DOHH2 (cell line): ENCODE measurements around the gene CRYBG1.

Experiments
- H3F3A ChIP-seq: fragments of 200-600 bp; sonication (generic), shearing (Covaris generic); 2 replicates; pipeline ENCODE4 v1.6.0; 2016; ENCODE audit warnings: antibody characterized with exemption, mild to moderate bottlenecking; ENCODE audit not compliant: control insufficient read depth, insufficient read depth
- H3K27ac ChIP-seq: fragments of 200-600 bp; sonication (generic); 2 replicates; pipeline ENCODE4 v1.5.1; 2014; ENCODE audit warnings: low read depth, mild to moderate bottlenecking, low read length, moderate library complexity
- H3K27me3 ChIP-seq: fragments of 200-600 bp; sonication (generic); 2 replicates; pipeline ENCODE4 v1.6.1; 2014; ENCODE audit warnings: mild to moderate bottlenecking, low read length, mixed read lengths; ENCODE audit not compliant: control insufficient read depth
- H3K36me3 ChIP-seq: fragments of 200-600 bp; sonication (generic); 2 replicates; pipeline ENCODE4 v1.6.1; 2014; ENCODE audit warnings: mild to moderate bottlenecking, low read length, moderate library complexity, mixed read lengths; ENCODE audit not compliant: control insufficient read depth
- H3K4me1 ChIP-seq: fragments of 200-600 bp; sonication (generic); 2 replicates; pipeline ENCODE4 v1.6.1; 2014; ENCODE audit warnings: mild to moderate bottlenecking, low read length, mixed read lengths; ENCODE audit not compliant: control insufficient read depth
- H3K4me2 ChIP-seq: fragments of 200-600 bp; sonication (generic); 2 replicates; pipeline ENCODE4 v1.6.0; 2014; ENCODE audit warnings: mild to moderate bottlenecking, low read length, moderate library complexity
- H3K4me3 ChIP-seq: fragments of 200-600 bp; sonication (generic); 2 replicates; pipeline ENCODE4 v1.5.1; 2014; ENCODE audit warnings: mild to moderate bottlenecking, low read length, mixed read lengths
- H3K79me2 ChIP-seq: fragments of 200-600 bp; sonication (generic); 2 replicates; pipeline ENCODE4 v1.6.1; 2014; ENCODE audit warnings: mild to moderate bottlenecking, low read length, mixed read lengths; ENCODE audit not compliant: control insufficient read depth
- H3K9me2 ChIP-seq: fragments of 200-600 bp; sonication (generic); replicated peaks from 2 replicates; pipeline ENCODE4 v1.6.1; 2014; ENCODE audit warnings: mild to moderate bottlenecking, low read length, mixed read lengths; ENCODE audit not compliant: control insufficient read depth
- H3K9me3 ChIP-seq: fragments of 200-600 bp; sonication (generic); 2 replicates; pipeline ENCODE4 v1.6.1; 2014; ENCODE audit warnings: antibody characterized with exemption, low read length, mixed read lengths; ENCODE audit not compliant: control insufficient read depth, insufficient read depth
- H4K20me1 ChIP-seq: fragments of 200-600 bp; sonication (generic); 2 replicates; pipeline ENCODE4 v1.6.0; 2014; ENCODE audit warnings: low read depth, mild to moderate bottlenecking, antibody characterized with exemption, low read length, moderate library complexity; ENCODE audit not compliant: control insufficient read depth, insufficient read depth
- CTCF ChIP-seq: fragments of 200-600 bp; sonication (generic); IDR thresholded peaks from one replicate; pipeline ENCODE4 v1.5.1; 2014; ENCODE audit warnings: antibody characterized with exemption, mild to moderate bottlenecking, low read depth, low read length; ENCODE audit not compliant: poor library complexity, severe bottlenecking
- EZH2phosphoT487 ChIP-seq: fragments of 200-600 bp; sonication (generic); IDR thresholded peaks from 2 replicates; pipeline ENCODE4 v1.6.1; 2017; ENCODE audit warnings: borderline replicate concordance, mild to moderate bottlenecking, antibody characterized with exemption, low read length, moderate library complexity, mixed read lengths

Gene CRYBG1

GRCh38 chr6:106462923-106463557, 102.5 kb downstream of the CRYBG1 start:
- Histone ChIP-seq H4K20me1 (no peaks in the 10 kb centered on the region), H3K27ac (no peak overlapping the region), H3K4me1 (peaks cover 8% of the 10 kb centered on the region; the same call in 1 of the 2 replicates), H3K36me3 (no peaks in the 10 kb centered on the region), H3K79me2 (no peaks in the 10 kb centered on the region), H3K4me3 (no peak overlapping the region), H3K9me3 (no peaks in the 10 kb centered on the region), H3K9me2 (no peaks in the 10 kb centered on the region), H3F3A (no peaks in the 10 kb centered on the region), H3K27me3 (peaks cover 8% of the 10 kb centered on the region; the same call in 1 of the 2 replicates), H3K4me2 (no peak overlapping the region)
- no peak for TF ChIP-seq CTCF
- no peak for TF ChIP-seq EZH2phosphoT487

GRCh38 chr6:106466211-106466610, 105.7 kb downstream of the CRYBG1 start:
- H3K36me3 ChIP-seq, result no peaks in the 10 kb centered on the region
- peaks cover 8% of the 10 kb centered on the region; the same call in 1 of the 2 replicates for H3K27me3 ChIP-seq
- TF ChIP-seq EZH2phosphoT487 (no peak), CTCF (no peak)
- no peaks in the 10 kb centered on the region for H3F3A ChIP-seq
- no peaks in the 10 kb centered on the region for H3K9me3 ChIP-seq
- no peaks in the 10 kb centered on the region for H3K4me1 ChIP-seq
- H3K27ac ChIP-seq, result no peak overlapping the region
- no peak overlapping the region for H3K4me3 ChIP-seq
- H4K20me1 ChIP-seq, result no peaks in the 10 kb centered on the region
- no peaks in the 10 kb centered on the region for H3K79me2 ChIP-seq
- H3K4me2 ChIP-seq, result no peak overlapping the region
- no peaks in the 10 kb centered on the region for H3K9me2 ChIP-seq

DNA sequence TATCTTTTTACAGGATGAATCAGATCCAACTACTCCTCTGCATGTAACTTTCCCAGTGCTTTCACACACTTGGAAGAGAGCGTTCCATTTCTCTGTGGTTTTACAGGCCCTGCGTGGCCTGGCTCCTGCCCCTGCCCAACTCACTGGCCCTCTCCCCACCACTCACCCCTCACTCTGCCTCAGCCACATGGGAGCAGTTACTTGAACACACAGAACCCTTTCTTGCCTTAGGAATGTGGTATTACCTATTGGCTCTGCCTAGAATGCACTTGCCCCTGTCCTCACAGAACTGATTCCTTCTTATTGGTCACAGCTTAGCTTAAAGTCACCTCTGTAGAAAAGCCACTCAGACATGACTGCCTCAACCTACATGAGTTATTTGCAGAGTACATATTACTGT, 108.4 kb downstream of the CRYBG1 start:
- no peak for TF ChIP-seq EZH2phosphoT487
- TF ChIP-seq CTCF, result no peak
- Histone ChIP-seq H4K20me1 (no peaks in the 10 kb centered on the region), H3K4me2 (no peak overlapping the region), H3K27me3 (peaks cover 5% of the 10 kb centered on the region; the same call in 1 of the 2 replicates), H3K79me2 (no peaks in the 10 kb centered on the region), H3K36me3 (no peaks in the 10 kb centered on the region), H3K9me2 (no peaks in the 10 kb centered on the region), H3K27ac (no peak overlapping the region), H3F3A (no peaks in the 10 kb centered on the region), H3K9me3 (no peaks in the 10 kb centered on the region), H3K4me1 (no peaks in the 10 kb centered on the region), H3K4me3 (no peak overlapping the region)
